IMR-90 (cell line): ENCODE data around the gene ACSS1. TPM values are rescaled to one million over a fixed set of nuclear protein-coding genes. Genes with fewer than 3 reads are reported as not detected.
A peak's percentile ranks its signal among the peaks of the same experiment; 100 is the strongest.

Experiments used
- ATAC-seq: fragments of 200-7000 bp; cut with Tn5 transposase; 2 replicates; pipeline ENCODE4 v1.9.1; 2020; ENCODE audit warnings: low read depth, mild to moderate bottlenecking, moderate library complexity
- BruUV-seq: library from RNA; stranded (reverse); fragments of 400-500 nt; replicated peaks from 2 replicates; lab custom pipeline; 2021; lab: Mats Ljungman, UMichigan
- CTCF ChIA-PET: fragments of 300-600 bp; formaldehyde crosslinking; extraction: SDS; loops from one replicate; lab custom pipeline; 2021; ENCODE audit warnings: antibody characterized with exemption; lab: Yijun Ruan, JAX
- POLR2A ChIA-PET: fragments of 300-600 bp; sonication (Branson Sonifier 250); formaldehyde crosslinking; loops from one replicate; lab custom pipeline; 2022; ENCODE audit warnings: antibody characterized with exemption; ENCODE audit not compliant: unreplicated experiment; lab: Charles Lee
- DNase-seq: peaks from one replicate; pipeline ENCODE4 v3.0.0; 2013
- H2AFZ ChIP-seq: replicated peaks from 2 replicates; pipeline ENCODE3; 2013; ENCODE audit warnings: low read length, mild to moderate bottlenecking; ENCODE audit not compliant: poor library complexity
- H2AK5ac ChIP-seq: 2 replicates; pipeline ENCODE4 v1.6.1; 2013; ENCODE audit warnings: low read depth, low read length, inconsistent platforms
- H2AK9ac ChIP-seq: replicated peaks from 2 replicates; pipeline ENCODE3; 2013; ENCODE audit warnings: mild to moderate bottlenecking, low read depth, low read length, moderate library complexity; ENCODE audit not compliant: poor library complexity
- H2BK120ac ChIP-seq: 2 replicates; pipeline ENCODE4 v1.6.1; 2013; ENCODE audit warnings: low read depth, low read length, inconsistent platforms
- H2BK15ac ChIP-seq: 3 replicates; pipeline ENCODE4 v1.6.1; 2013; ENCODE audit warnings: low read depth, low read length, inconsistent platforms
- H2BK20ac ChIP-seq: 2 replicates; pipeline ENCODE4 v1.6.1; 2013; ENCODE audit warnings: low read depth, mild to moderate bottlenecking, inconsistent platforms, low read length, moderate library complexity
- H2BK5ac ChIP-seq: 2 replicates; pipeline ENCODE4 v1.6.1; 2013; ENCODE audit warnings: mild to moderate bottlenecking, low read depth, low read length, inconsistent platforms; ENCODE audit not compliant: poor library complexity, severe bottlenecking
- H3K14ac ChIP-seq: replicated peaks from 2 replicates; pipeline ENCODE4 v1.6.1; 2013; ENCODE audit warnings: low read depth, low read length, inconsistent platforms
- H3K18ac ChIP-seq: 2 replicates; pipeline ENCODE4 v1.6.1; 2013; ENCODE audit warnings: low read depth, low read length, control low read depth
- H3K23ac ChIP-seq: 2 replicates; pipeline ENCODE4 v1.6.1; 2013; ENCODE audit warnings: low read depth, low read length, inconsistent platforms
- H3K27ac ChIP-seq: 2 replicates; pipeline ENCODE4 v1.5.1; 2013; ENCODE audit warnings: mild to moderate bottlenecking, control low read depth, low read length; ENCODE audit not compliant: insufficient read depth
- H3K27me3 ChIP-seq: 2 replicates; pipeline ENCODE4 v1.6.1; 2013; ENCODE audit warnings: low read length; ENCODE audit not compliant: control insufficient read depth, insufficient read depth
- H3K36me3 ChIP-seq: 2 replicates; pipeline ENCODE4 v1.6.1; 2013; ENCODE audit warnings: low read length, mixed read lengths; ENCODE audit not compliant: control insufficient read depth, insufficient read depth
- H3K4ac ChIP-seq: 2 replicates; pipeline ENCODE4 v1.6.1; 2013; ENCODE audit warnings: low read depth, low read length, inconsistent platforms
- H3K4me1 ChIP-seq: 2 replicates; pipeline ENCODE4 v1.6.1; 2013; ENCODE audit warnings: low read length, mixed read lengths; ENCODE audit not compliant: control insufficient read depth, insufficient read depth
- H3K4me2 ChIP-seq: 2 replicates; pipeline ENCODE4 v1.6.1; 2013; ENCODE audit warnings: low read depth, mild to moderate bottlenecking, control low read depth, low read length, moderate library complexity
- H3K4me3 ChIP-seq: 2 replicates; pipeline ENCODE4 v1.5.1; 2013; ENCODE audit warnings: low read depth, mild to moderate bottlenecking, control low read depth, low read length, moderate library complexity; ENCODE audit not compliant: insufficient read depth
- H3K56ac ChIP-seq: 2 replicates; pipeline ENCODE4 v1.6.1; 2013; ENCODE audit warnings: low read length, inconsistent platforms; ENCODE audit not compliant: insufficient read depth; ENCODE audit errors: extremely low read depth
- H3K79me1 ChIP-seq, 2 experiments: 2 replicates each; pipeline ENCODE4 v1.6.1; 2013; ENCODE audit warnings: low read length in 2 of 2, inconsistent platforms in 1 of 2, low read depth in 1 of 2
- H3K9ac ChIP-seq: 2 replicates; pipeline ENCODE4 v1.6.1; 2013; ENCODE audit warnings: low read depth, low read length, control low read depth
- H3K9me1 ChIP-seq: 2 replicates; pipeline ENCODE4 v1.6.1; 2013; ENCODE audit warnings: low read length, inconsistent platforms; ENCODE audit not compliant: insufficient read depth
- H3K9me3 ChIP-seq: 2 replicates; pipeline ENCODE4 v1.6.1; 2013; ENCODE audit warnings: low read length; ENCODE audit not compliant: control insufficient read depth, insufficient read depth
- H4K20me1 ChIP-seq: 2 replicates; pipeline ENCODE4 v1.6.1; 2013; ENCODE audit warnings: low read length, inconsistent platforms; ENCODE audit not compliant: insufficient read depth
- H4K5ac ChIP-seq: 2 replicates; pipeline ENCODE4 v1.6.1; 2013; ENCODE audit warnings: mild to moderate bottlenecking, low read depth, low read length, control low read depth
- H4K8ac ChIP-seq, 2 experiments: 2 replicates each; pipeline ENCODE4 v1.6.1; 2013; ENCODE audit warnings: low read depth in 2 of 2, low read length in 2 of 2, control low read depth in 1 of 2, inconsistent platforms in 1 of 2
- H4K91ac ChIP-seq: 2 replicates; pipeline ENCODE4 v1.6.1; 2013; ENCODE audit warnings: low read depth, low read length, inconsistent platforms; ENCODE audit not compliant: insufficient read depth
- BHLHE40 ChIP-seq: fragments of 150-350 bp; IDR thresholded peaks from 2 replicates; pipeline ENCODE4 v1.6.1; 2016; ENCODE audit warnings: mild to moderate bottlenecking, low read depth, low read length
- CEBPB ChIP-seq: IDR thresholded peaks from 2 replicates; pipeline ENCODE4 v1.6.1; 2012; ENCODE audit warnings: low read depth, low read length, improper control_type of control experiment
- CHD1 ChIP-seq: IDR thresholded peaks from 2 replicates; pipeline ENCODE4 v1.6.1; 2012; ENCODE audit warnings: low read depth, low read length, improper control_type of control experiment
- CTCF ChIP-seq: conservative IDR thresholded peaks from 2 replicates; pipeline ENCODE4 v1.5.1; 2012; ENCODE audit warnings: mild to moderate bottlenecking, low read depth, low read length, improper control_type of control experiment
- ELK1 ChIP-seq: fragments of 150-350 bp; IDR thresholded peaks from 2 replicates; pipeline ENCODE4 v1.6.1; 2016; ENCODE audit warnings: low read depth, mild to moderate bottlenecking, low read length, moderate library complexity, borderline replicate concordance
- FOS ChIP-seq: fragments of 150-350 bp; IDR thresholded peaks from 2 replicates; pipeline ENCODE4 v1.6.1; 2016; ENCODE audit warnings: low read depth, low read length
- MAFK ChIP-seq: IDR thresholded peaks from 2 replicates; pipeline ENCODE4 v1.6.1; 2012; ENCODE audit warnings: low read depth, low read length, improper control_type of control experiment
- MAZ ChIP-seq: IDR thresholded peaks from 2 replicates; pipeline ENCODE4 v1.6.1; 2012; ENCODE audit warnings: low read depth, mild to moderate bottlenecking, low read length, improper control_type of control experiment, moderate library complexity, borderline replicate concordance
- MXI1 ChIP-seq: IDR thresholded peaks from 2 replicates; pipeline ENCODE4 v1.6.1; 2012; ENCODE audit warnings: low read depth, mild to moderate bottlenecking, low read length, moderate library complexity, borderline replicate concordance
- NFE2L2 ChIP-seq: fragments of 150-350 bp; IDR thresholded peaks from 2 replicates; pipeline ENCODE4 v1.6.1; 2016; ENCODE audit warnings: low read depth, mild to moderate bottlenecking, low read length
- POLR2A ChIP-seq: IDR thresholded peaks from 2 replicates; pipeline ENCODE4 v1.6.1; 2012; ENCODE audit warnings: mild to moderate bottlenecking, low read depth, low read length
- RAD21 ChIP-seq: IDR thresholded peaks from 2 replicates; pipeline ENCODE4 v1.6.1; 2012; ENCODE audit warnings: low read length, improper control_type of control experiment
- RCOR1 ChIP-seq: IDR thresholded peaks from 2 replicates; pipeline ENCODE4 v1.6.1; 2012; ENCODE audit warnings: mild to moderate bottlenecking, low read length, improper control_type of control experiment; ENCODE audit not compliant: insufficient replicate concordance
- RFX5 ChIP-seq: IDR thresholded peaks from 2 replicates; pipeline ENCODE4 v1.8.0; 2012; ENCODE audit warnings: low read depth, mild to moderate bottlenecking, low read length, moderate library complexity
- SMC3 ChIP-seq: fragments of 150-350 bp; IDR thresholded peaks from 2 replicates; pipeline ENCODE4 v1.6.1; 2016; ENCODE audit warnings: low read depth, mild to moderate bottlenecking, antibody characterized with exemption, low read length, moderate library complexity
- USF2 ChIP-seq: fragments of 150-350 bp; IDR thresholded peaks from 2 replicates; pipeline ENCODE4 v1.6.1; 2017; ENCODE audit warnings: mild to moderate bottlenecking, antibody characterized with exemption, low read length, low read depth
- WGBS, 2 experiments: methylation state at CpG; one replicate each; pipeline versions ENCODE4 v1.1.5 to v1.1.7; 2013; ENCODE audit warnings: missing lambda C conversion rate in 2 of 2; ENCODE audit not compliant: insufficient read length in 1 of 2; ENCODE audit errors: extremely low coverage in 2 of 2; 5-methylcytosine and 5-hydroxymethylcytosine counted together
- dilution Hi-C: fragments of 300-500 bp; cut with HindIII; formaldehyde crosslinking; loops from one replicate; pipeline ENCODE4 v1.14.3; 2018; ENCODE audit warnings: low sequenced_read_pairs; ENCODE audit not compliant: unreplicated experiment
- in situ Hi-C: fragments of 300-500 bp; cut with MboI; formaldehyde crosslinking; loops from 3 replicates; pipeline ENCODE4 v1.14.3; 2019; ENCODE audit warnings: low sequenced_read_pairs, inconsistent platforms, mixed read lengths
- intact Hi-C: fragments of 100-400 bp; cut with micrococcal nuclease; formaldehyde crosslinking; loops from 2 replicates; pipeline ENCODE4 v1.10.0; 2022
- polyA plus RNA-seq, 3 experiments: library from polyadenylated mRNA; depleted of rRNA; stranded (reverse); fragments of >200 nt; gene quantifications; 2 replicates each; pipeline ENCODE4 v1.2.3, GENCODE V29; 2012; ENCODE audit warnings: low replicate concordance in 1 of 3
- total RNA-seq: library from RNA; depleted of rRNA; stranded (reverse); fragments of >200 nt; gene quantifications from 2 replicates; pipeline ENCODE4 v1.2.3, GENCODE V29; 2012

Gene ACSS1
- total and polyA plus RNA-seq, 2 of the 4 experiments (the other 2 are of a cell fraction), result 0.72 to 1.2 TPM

DNA sequence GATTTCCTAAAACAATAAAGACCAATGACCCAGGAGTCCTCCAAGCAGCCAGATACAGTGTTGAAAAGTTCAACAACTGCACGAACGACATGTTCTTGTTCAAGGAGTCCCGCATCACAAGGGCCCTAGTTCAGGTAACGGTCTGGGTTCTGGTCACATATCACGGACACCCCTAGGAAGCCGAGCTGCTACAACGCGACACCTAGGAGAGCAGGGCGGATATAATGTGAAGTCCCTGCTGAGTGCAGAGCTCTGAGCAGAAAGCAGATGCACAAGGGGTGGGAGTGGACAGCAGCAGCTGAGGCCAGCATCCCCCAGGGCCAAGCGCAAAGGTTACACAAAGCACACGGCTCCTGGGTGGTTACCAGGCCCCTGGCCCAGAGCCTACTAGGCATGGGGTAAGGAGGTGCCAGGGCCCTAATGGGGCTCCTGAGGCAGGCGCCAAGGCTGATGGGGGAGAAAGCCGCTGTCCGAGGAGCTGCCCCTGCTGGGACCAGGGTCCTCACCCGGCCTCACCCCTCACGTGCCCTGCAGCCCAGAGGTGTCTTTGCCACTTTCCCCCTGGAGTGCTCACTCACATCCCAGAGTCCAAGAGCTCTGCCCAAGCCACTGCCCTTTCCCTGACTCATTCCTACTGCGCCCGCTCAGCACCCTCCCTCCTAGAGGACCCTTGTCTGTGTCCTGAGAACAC is 100.5 kb downstream of the ACSS1 start:
- Histone ChIP-seq H4K8ac (no peak overlapping the region), H3K14ac (no peak overlapping the region), H2BK120ac (no peak overlapping the region), H2BK15ac (no peak overlapping the region), H4K91ac (no peak overlapping the region), H3K4me3 (no peak overlapping the region), H2AFZ (no peak overlapping the region), H4K20me1 (no peaks in the 10 kb centered on the region), H3K9ac (no peak overlapping the region), H3K56ac (no peak overlapping the region), H2AK9ac (peak overlapping the region; percentile 55), H3K4ac (no peak overlapping the region), H3K79me1 (no peaks in the 10 kb centered on the region), H3K4me1 (no peaks in the 10 kb centered on the region), H3K9me1 (0 out of 2 replicates have a peak, but pooled peaks cover 4% of the 10 kb centered on the region), H3K9me3 (no peaks in the 10 kb centered on the region), H3K27ac (no peak overlapping the region), H3K27me3 (no peaks in the 10 kb centered on the region), H2AK5ac (no peak overlapping the region), H3K18ac (no peak overlapping the region), H3K36me3 (peaks cover 12% of the 10 kb centered on the region; the same call in 1 of the 2 replicates), H4K5ac (no peak overlapping the region), H2BK5ac (no peak overlapping the region), H3K23ac (no peak overlapping the region), H2BK20ac (no peak overlapping the region), H3K4me2 (no peak overlapping the region)
- ATAC-seq, result no peak
- 94% methylated on average over 9 of the region's 18 CpGs; no CpG with 5 or more reads in 1 of the 2 experiments for WGBS, 2 experiments
- CTCF ChIA-PET, result no interaction called here
- intact Hi-C loops, result no loop called here
- TF ChIP-seq CEBPB (no peak), CTCF (no peak), BHLHE40 (no peak), USF2 (no peak), RCOR1 (no peak), CHD1 (no peak), NFE2L2 (no peak), ELK1 (no peak), MAFK (no peak), MAZ (no peak), SMC3 (no peak), RAD21 (no peak), FOS (no peak), POLR2A (no peak), RFX5 (no peak), MXI1 (no peak)
- BruUV-seq, result no TSS peak
- DNase-seq, result no peak
- dilution Hi-C loops, result no loop called here
- in situ Hi-C loops, result no loop called here
- POLR2A ChIA-PET, result no interaction called here
